GM12878 (cell line): ENCODE data around the gene PAX5. TPM values are rescaled to one million over a fixed set of nuclear protein-coding genes. Genes with fewer than 3 reads are reported as not detected.

Experiments used
- ATAC-seq: fragments of 200-7000 bp; cut with Tn5 transposase; 3 replicates; pipeline ENCODE4 v1.9.1; 2020; ENCODE audit warnings: mild to moderate bottlenecking, moderate library complexity
- BruUV-seq: library from RNA; stranded (reverse); fragments of 400-500 nt; replicated peaks from 2 replicates; lab custom pipeline; 2021; lab: Mats Ljungman, UMichigan
- CTCF ChIA-PET: fragments of 300-600 bp; sonication (Branson Sonifier 250); formaldehyde crosslinking; extraction: SDS; loops from one replicate; lab custom pipeline; 2021; ENCODE audit warnings: inconsistent platforms; lab: Yijun Ruan, JAX
- POLR2A ChIA-PET: fragments of 350-600 bp; formaldehyde crosslinking; extraction: SDS; loops from one replicate; lab custom pipeline; 2021; ENCODE audit warnings: inconsistent platforms; lab: Charles Lee
- RAD21 ChIA-PET: fragments of 300-600 bp; sonication (Branson Sonifier 250); formaldehyde crosslinking; loops from one replicate; lab custom pipeline; 2023; ENCODE audit warnings: antibody characterized with exemption; ENCODE audit not compliant: unreplicated experiment; lab: Charles Lee
- SMC1A ChIA-PET: fragments of 300-600 bp; sonication (Branson Sonifier 250); formaldehyde crosslinking; loops from one replicate; lab custom pipeline; 2023; ENCODE audit not compliant: unreplicated experiment, uncharacterized antibody; lab: Charles Lee
- DNase-seq: peaks from one replicate; pipeline ENCODE4 v3.0.0-alpha.2; 2011; ENCODE audit warnings: low read depth, low spot score
- FAIRE-seq: peaks from 3 replicates; lab custom pipeline; 2011; peaks lifted over from hg19 to GRCh38; lab: Jason Lieb, UNC
- H2AFZ ChIP-seq: 2 replicates; pipeline ENCODE4 v1.6.0; 2011; ENCODE audit warnings: low read depth, low read length, control low read depth; ENCODE audit not compliant: control insufficient read depth
- H3K27ac ChIP-seq: 2 replicates; pipeline ENCODE4 v1.5.1; 2011; ENCODE audit warnings: control low read depth; ENCODE audit not compliant: control insufficient read depth, insufficient read depth
- H3K27me3 ChIP-seq, 2 experiments: replicated peaks in 1 of 2; 2 replicates each; pipeline versions ENCODE4 v1.6.0 to v1.6.1; 2011; ENCODE audit warnings: low read length in 1 of 2; ENCODE audit not compliant: control insufficient read depth in 2 of 2, insufficient read depth in 2 of 2
- H3K36me3 ChIP-seq, 2 experiments: 2 replicates each; pipeline ENCODE4 v1.5.1; 2011; ENCODE audit warnings: low read length in 1 of 2; ENCODE audit not compliant: control insufficient read depth in 2 of 2, insufficient read depth in 2 of 2
- H3K4me1 ChIP-seq: 2 replicates; pipeline ENCODE4 v1.6.1; 2011; ENCODE audit warnings: mild to moderate bottlenecking, low read length, moderate library complexity, mixed read lengths; ENCODE audit not compliant: control insufficient read depth, insufficient read depth
- H3K4me2 ChIP-seq: 2 replicates; pipeline ENCODE4 v1.6.0; 2011; ENCODE audit warnings: control low read depth; ENCODE audit not compliant: control insufficient read depth, insufficient read depth
- H3K4me3 ChIP-seq: fragments of 200-600 bp; sonication (generic); 2 replicates; pipeline ENCODE4 v1.5.1; 2016
- H3K79me2 ChIP-seq: 2 replicates; pipeline ENCODE4 v1.6.0; 2011; ENCODE audit warnings: low read length; ENCODE audit not compliant: control insufficient read depth, insufficient read depth
- H3K9ac ChIP-seq: 2 replicates; pipeline ENCODE4 v1.8.0; 2011; ENCODE audit warnings: low read length, control low read depth, mixed read lengths; ENCODE audit not compliant: control insufficient read depth, insufficient read depth
- H3K9me3 ChIP-seq: replicated peaks from 3 replicates; pipeline ENCODE4 v1.5.1; 2011; ENCODE audit warnings: mild to moderate bottlenecking, low read length; ENCODE audit not compliant: control insufficient read depth, insufficient read depth
- H4K20me1 ChIP-seq: 2 replicates; pipeline ENCODE4 v1.6.0; 2011; ENCODE audit not compliant: control insufficient read depth, insufficient read depth
- BCL3 ChIP-seq: IDR thresholded peaks from 2 replicates; pipeline ENCODE4 v1.6.1; 2011; ENCODE audit warnings: borderline replicate concordance, low read depth, mild to moderate bottlenecking, moderate library complexity, low read length; ENCODE audit not compliant: insufficient read depth, poor library complexity, severe bottlenecking
- DPF2 ChIP-seq: fragments of 450-650 bp; IDR thresholded peaks from 2 replicates; pipeline ENCODE4 v1.6.1; 2017; ENCODE audit warnings: mild to moderate bottlenecking
- MXI1 ChIP-seq: fragments of 150-350 bp; IDR thresholded peaks from 2 replicates; pipeline ENCODE4 v1.6.1; 2011; ENCODE audit warnings: low read depth, mild to moderate bottlenecking, inconsistent platforms, low read length, improper control_type of control experiment
- SIN3A ChIP-seq: IDR thresholded peaks from 2 replicates; pipeline ENCODE4 v1.6.1; 2012; ENCODE audit warnings: low read depth, low read length, improper control_type of control experiment
- SPI1 ChIP-seq: IDR thresholded peaks from 2 replicates; pipeline ENCODE4 v1.6.1; 2011; ENCODE audit warnings: low read depth, mild to moderate bottlenecking, low read length, moderate library complexity, borderline replicate concordance; ENCODE audit not compliant: insufficient read depth
- SREBF1 ChIP-seq: IDR thresholded peaks from 2 replicates; pipeline ENCODE4 v1.6.1; 2012; ENCODE audit warnings: mild to moderate bottlenecking, low read length
- STAT1 ChIP-seq: fragments of 450-650 bp; conservative IDR thresholded peaks from 2 replicates; pipeline ENCODE4 v1.6.1; 2014; ENCODE audit warnings: antibody characterized with exemption, mild to moderate bottlenecking
- TCF3 ChIP-seq: IDR thresholded peaks from 2 replicates; pipeline ENCODE4 v1.6.1; 2012; ENCODE audit warnings: low read depth, mild to moderate bottlenecking, low read length, borderline replicate concordance; ENCODE audit not compliant: insufficient read depth
- WRNIP1 ChIP-seq: IDR thresholded peaks from 2 replicates; pipeline ENCODE4 v1.6.1; 2011; ENCODE audit warnings: low read depth, low read length, improper control_type of control experiment, borderline replicate concordance
- ZBTB40 ChIP-seq: fragments of 450-650 bp; IDR thresholded peaks from 2 replicates; pipeline ENCODE4 v1.6.1; 2016; ENCODE audit warnings: mild to moderate bottlenecking, moderate library complexity, borderline replicate concordance
- WGBS: methylation state at CpG from one replicate; pipeline ENCODE4 v1.1.6; 2016; ENCODE audit warnings: low lambda C conversion rate; ENCODE audit not compliant: insufficient replicate concordance, insufficient coverage; ENCODE audit errors: missing lambda C conversion rate; 5-methylcytosine and 5-hydroxymethylcytosine counted together
- in situ Hi-C: fragments of 300-500 bp; cut with MboI; formaldehyde crosslinking; loops from 9 replicates; pipeline ENCODE4 v1.14.3; 2018; ENCODE audit warnings: mixed read lengths
- intact Hi-C: fragments of 100-400 bp; cut with micrococcal nuclease; formaldehyde crosslinking; loops from one replicate; pipeline ENCODE4 v1.14.2; 2022; ENCODE audit not compliant: unreplicated experiment
- polyA plus RNA-seq, 11 experiments: library from polyadenylated mRNA; depleted of rRNA in 4 of 11; unstranded in 6 of 11; stranded (reverse) in 5 of 11; fragments of >200 nt; fragmentation: Nextera tagmentation in 4 of 11; fragmentation: Illumina TruSeq in 1 of 11; extraction: Ambion mirVana in 4 of 11; extraction: Trizol in 1 of 11; gene quantifications; 1 replicate in 1 of 11; 2 replicates in 10 of 11; pipeline versions ENCODE4 v1.2.1 to v1.2.3, GENCODE V29; 2011 to 2016; ENCODE audit warnings: inconsistent platforms in 2 of 11, missing spikeins in 2 of 11, low read depth in 1 of 11
- total RNA-seq, 4 experiments: library from RNA; depleted of rRNA in 3 of 4; stranded (reverse); fragments of >200 nt in 3 of 4; fragmentation: Illumina TruSeq in 1 of 4; extraction: Trizol in 1 of 4; gene quantifications; 2 replicates each; pipeline versions ENCODE4 v1.2.1 to v1.2.3, GENCODE V29; 2013 to 2021

Gene PAX5
- total and polyA plus RNA-seq, 10 of the 15 experiments (the other 5 are each of a cell fraction or from before 2014, with no cell fraction given) = 2.2 to 123 (median 31.9) TPM

GRCh38 chr9:36835271-36835996 is 198.6 kb downstream of the PAX5 start (continued):
- TF ChIP-seq ZBTB40 = no peak
- no peak for TF ChIP-seq STAT1
- TF ChIP-seq MXI1 = no peak
- TF ChIP-seq SREBF1 = no peak
- TF ChIP-seq DPF2 = no peak
- no peak for TF ChIP-seq WRNIP1
- TF ChIP-seq SPI1 = peak; percentile 20; the same call in 1 of the 2 replicates
- no peak for TF ChIP-seq SIN3A

GRCh38 chr9:36834736-36835135 is 199.3 kb downstream of the PAX5 start:
- Histone ChIP-seq H3K36me3 (peaks cover 16 to 25% of the 10 kb centered on the region in 2 experiments; a peak in 3 of 4 replicates), H2AFZ (no peak overlapping the region), H3K9me3 (no peaks in the 10 kb centered on the region), H3K4me1 (no peaks in the 10 kb centered on the region), H3K9ac (no peak overlapping the region), H3K79me2 (no peaks in the 10 kb centered on the region), H4K20me1 (no peaks in the 10 kb centered on the region), H3K4me2 (no peak overlapping the region), H3K4me3 (no peak overlapping the region), H3K27me3 (no peaks in the 10 kb centered on the region), H3K27ac (no peak overlapping the region)
- 43% methylated on average over 9 of the region's 9 CpGs for WGBS
- intact Hi-C loops = no loop called here
- DNase-seq (no peak), FAIRE-seq (no peak), ATAC-seq (no peak)
- ChIA-PET SMC1A (interaction anchor here (1.0 kb wide), 1 partner anchor 9 kb away, joined by 3 read pairs; no protein-coding TSS in a partner anchor), RAD21 (no interaction called here), POLR2A (interaction anchor here (0.5 kb wide), 1 partner anchor 319 kb away, joined by 3 read pairs; no protein-coding TSS in a partner anchor), CTCF (interaction anchor here (0.5 kb wide), 1 partner anchor 278 kb away, joined by 3 read pairs; no protein-coding TSS in a partner anchor)
- in situ Hi-C loops = no loop called here
- BruUV-seq = no TSS peak
- TF ChIP-seq TCF3 (no peak), BCL3 (peak; percentile 27)
